NCI-H69 (cell line): ENCODE measurements around the gene PSMA7.
A peak's percentile ranks its signal among the peaks of the same experiment; 100 is the strongest.
"Not testable (repeated sequence)": the region's sequence is repeated elsewhere in the genome, so short reads cannot be mapped to it uniquely, and the experiment has no call there.

Experiments
- DNase-seq: peaks from one replicate; lab custom pipeline; 2025; lab: John Stamatoyannopoulos, UW

PSMA7 gene

GRCh38 chr20:62155428-62156253 is 12.4 kb upstream of the PSMA7 start:
- no peak for DNase-seq

DNA sequence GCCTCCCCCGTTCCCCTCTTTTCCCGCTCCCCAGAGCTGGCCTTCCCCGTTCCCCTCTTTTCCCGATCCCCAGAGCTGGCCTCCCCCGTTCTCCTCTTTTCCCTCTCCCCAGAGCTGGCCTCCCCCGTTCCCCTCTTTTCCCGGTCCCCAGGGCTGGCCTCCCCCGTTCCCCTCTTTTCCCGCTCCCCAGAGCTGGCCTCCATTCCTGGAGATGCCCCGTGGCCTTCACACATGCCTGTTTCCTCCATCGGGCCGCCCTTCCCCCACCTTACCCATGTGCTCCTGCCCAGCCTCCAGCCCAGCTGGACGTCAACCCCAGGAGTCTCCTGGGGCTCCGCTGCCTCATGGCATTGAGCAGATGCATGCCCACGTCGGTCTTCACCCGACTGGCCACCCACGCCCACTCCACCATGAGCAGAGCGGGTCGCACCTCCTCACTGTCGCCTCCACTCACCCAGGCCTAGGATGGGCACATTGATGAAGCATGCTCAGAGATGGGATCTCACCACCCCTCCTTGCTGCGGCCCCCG is 8.7 kb upstream of the PSMA7 start:
- no peak for DNase-seq

DNA sequence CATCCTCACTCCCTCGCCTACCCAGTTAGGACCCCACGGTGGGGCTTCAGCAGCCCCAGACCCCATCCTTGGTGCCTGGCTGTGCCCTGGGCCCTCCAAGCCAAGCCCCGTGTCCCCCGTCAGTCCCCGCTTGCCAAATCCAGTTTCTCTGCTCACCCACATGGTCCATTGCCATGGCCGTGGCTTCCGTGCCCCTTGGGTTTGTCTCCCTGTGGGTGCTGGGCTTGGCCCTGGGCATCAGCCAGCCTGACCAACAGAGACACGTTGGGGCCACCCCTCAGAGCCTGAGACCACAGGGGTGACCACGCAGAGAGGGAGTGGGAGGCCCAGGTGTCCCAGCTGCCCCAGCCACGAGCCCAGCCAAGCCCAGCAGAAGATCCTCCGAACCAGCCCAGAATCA is 8.0 kb upstream of the PSMA7 start:
- no peak for DNase-seq

DNA sequence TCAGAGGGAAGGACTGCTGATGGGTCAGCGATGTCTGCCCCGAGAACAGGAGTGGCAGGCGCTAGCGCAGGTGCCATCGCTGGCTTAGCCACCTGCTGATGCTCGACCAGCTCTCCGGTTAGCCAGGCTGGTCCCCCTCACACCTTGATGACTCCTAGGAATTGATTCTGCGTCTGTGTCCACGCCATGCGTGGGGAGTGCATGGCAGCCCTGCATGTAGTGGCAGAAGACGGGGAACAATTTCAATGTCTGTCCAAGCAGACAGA is 7.0 kb upstream of the PSMA7 start:
- no peak for DNase-seq

GRCh38 chr20:62149532-62150309 is 6.5 kb upstream of the PSMA7 start:
- DNase-seq, result no peak

- DNase-seq, result no peak
These were observed 5.7 kb upstream of the PSMA7 start for GRCh38 chr20:62148908-62149314.

GRCh38 chr20:62148383-62148782 is 5.2 kb upstream of the PSMA7 start:
- not testable (repeated sequence) for DNase-seq

DNA sequence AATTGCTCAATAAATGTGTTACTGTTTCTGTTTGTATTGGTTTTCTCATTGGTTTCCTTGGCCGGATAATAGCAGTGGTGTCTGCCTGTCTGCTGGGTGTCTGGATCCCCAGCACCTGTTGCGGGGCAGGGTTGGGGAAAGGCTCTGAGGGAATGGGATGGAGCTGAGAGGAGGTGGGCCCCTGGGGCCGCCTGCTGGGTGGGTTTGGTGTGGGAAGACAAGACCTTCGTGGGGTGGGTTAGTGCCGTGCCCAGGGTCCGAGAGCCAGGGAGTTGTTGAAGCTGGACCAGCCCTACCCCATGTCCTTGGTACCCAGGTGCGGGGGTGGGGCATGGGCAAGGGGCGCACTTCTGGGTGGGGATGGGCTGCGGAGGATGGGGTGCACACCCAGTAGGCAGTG is 4.3 kb upstream of the PSMA7 start:
- DNase-seq, result no peak

DNA sequence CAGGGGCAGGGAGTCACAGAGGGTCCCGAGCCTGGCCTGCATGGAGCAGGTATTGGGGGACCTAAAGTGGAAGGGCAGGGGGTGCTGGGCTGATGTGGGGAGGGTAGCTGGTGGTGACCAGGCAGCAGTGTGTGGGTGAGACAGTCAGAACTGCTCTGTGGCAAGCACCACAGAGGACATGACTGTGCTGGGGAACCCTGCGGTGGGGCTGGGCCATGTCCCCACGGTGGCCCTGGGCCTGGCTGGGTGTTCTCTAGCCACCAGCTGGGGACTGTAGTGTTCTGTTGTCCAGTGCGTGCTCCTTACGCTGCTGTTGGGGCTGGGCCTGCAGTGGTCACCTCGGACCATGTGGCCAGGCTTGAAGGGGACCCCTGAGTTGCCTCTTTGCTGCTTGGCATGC is 3.9 kb upstream of the PSMA7 start:
- DNase-seq, result no peak

DNA sequence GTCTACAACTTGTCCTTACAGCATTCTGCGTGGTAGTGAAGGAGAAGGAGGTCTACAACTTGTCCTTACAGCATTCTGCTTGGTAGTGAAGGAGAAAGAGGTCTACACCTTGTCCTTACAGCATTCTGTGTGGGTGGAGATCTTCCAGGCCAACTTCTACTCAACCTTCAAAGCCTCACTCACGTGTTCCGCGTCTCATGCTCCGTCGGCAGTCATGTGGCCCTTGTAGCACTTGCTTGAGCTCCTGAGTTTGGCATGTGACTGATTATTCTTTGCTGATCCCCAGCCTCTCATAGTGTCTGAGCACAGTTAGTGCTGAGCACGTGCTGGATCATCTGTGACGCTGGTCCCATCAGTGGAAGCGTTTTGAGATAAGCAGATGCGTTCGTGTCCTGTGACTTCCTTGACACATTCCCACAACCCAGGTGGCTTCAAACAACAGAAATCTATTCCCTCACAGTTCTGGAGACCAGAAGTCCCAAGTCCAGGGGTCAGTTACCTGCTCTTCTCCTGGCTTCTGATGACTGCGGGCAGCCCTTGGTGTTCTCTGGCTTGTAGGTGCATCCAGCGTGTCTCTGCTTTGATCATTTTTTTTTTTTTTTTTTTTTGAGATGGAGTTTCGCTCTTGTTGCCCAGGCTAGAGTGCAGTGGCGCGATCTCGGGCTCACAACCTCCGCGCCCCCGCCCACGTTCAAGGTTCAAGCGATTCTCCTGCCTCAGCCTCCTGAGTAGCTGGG is 3.0 kb upstream of the PSMA7 start:
- no peak for DNase-seq

GRCh38 chr20:62145688-62146018 is 2.5 kb upstream of the PSMA7 start:
- no peak for DNase-seq

DNA sequence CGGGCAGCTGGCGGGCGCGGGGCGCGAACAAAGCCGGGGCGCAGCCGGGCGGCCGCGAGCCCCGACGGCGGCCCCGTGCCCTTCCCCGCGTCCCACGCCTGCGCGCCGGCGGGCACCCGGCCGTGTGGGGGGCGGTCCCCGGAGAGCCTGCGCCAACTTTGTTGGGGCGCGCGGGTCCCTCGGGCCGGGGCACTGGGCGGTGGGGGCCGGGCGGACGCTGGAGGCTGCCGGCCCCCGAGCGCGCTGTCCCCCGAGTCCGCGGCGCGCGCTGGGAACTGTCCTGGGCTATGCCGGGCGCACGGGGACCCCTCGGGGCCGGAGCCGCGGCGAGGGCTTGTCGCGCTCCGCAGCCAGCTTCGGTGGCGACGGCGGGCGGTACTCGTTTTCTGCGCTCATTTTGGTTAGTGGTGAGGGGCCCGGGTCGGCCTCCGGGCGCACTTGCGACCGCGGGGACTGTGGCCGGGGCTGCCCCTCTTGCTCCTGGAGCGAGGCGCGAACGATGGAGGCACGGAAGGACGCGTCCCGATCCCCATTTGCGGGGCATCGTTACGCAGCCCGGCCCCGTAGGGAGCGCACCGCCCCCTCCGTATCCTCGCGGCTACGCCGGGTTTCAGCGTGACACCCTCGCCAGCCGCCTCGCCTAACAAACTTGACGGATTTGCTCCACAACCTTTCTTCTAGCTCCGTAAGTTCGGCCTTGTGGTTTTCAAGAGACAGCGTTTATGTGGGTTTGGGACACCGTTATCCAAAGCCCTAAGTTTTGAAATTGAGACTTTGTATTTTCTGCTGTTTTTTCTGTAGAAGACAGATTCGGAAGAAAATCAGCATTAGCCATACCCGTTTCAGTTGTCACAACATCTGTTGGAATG is 997 bp upstream of the PSMA7 start:
- peak; percentile 37 for DNase-seq

GRCh38 chr20:62142252-62143080 is 728 bp downstream of the PSMA7 start:
- peak; percentile 14 for DNase-seq

- peak; percentile 36 for DNase-seq
These were observed 1.6 kb downstream of the PSMA7 start for GRCh38 chr20:62141397-62142251.

DNA sequence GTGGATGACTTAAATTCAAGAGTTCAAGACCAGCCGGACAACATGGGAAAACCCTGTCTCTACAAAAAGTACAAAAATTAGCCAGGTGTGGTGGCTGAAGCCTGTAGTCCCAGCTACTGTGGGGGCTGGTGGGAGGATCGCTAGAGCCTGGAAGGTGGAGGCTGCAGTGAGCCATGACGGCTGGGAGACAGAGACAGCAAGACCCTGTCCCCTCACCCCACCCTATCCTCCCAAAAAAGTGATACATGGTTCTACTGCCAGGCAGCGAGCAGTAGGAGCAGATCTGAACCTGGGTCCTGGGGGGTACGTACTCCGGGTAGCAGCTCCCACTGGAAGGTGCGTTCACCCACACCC is 2.2 kb downstream of the PSMA7 start:
- DNase-seq, result no peak

DNA sequence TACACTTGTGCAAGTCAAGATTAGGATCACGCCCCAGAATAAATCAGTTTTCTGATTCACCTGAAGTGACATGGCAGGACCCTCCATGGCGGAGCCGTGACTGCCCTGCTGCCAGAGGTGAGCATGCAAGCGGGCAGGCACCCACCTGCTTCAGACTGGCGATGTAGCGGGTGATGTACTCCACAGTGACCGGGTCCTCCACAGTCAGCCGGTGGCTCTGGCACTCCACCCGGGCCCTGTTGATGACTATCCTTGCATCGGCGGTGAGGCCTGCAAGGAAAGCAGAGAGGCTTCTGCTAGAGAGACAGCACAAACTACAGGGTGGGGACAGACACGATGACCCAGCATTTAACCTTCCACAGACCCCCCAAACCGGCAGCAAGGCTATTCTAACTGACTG is 3.6 kb downstream of the PSMA7 start:
- DNase-seq, result no peak

GRCh38 chr20:62138912-62139311 is 4.3 kb downstream of the PSMA7 start:
- DNase-seq, result no peak

DNA sequence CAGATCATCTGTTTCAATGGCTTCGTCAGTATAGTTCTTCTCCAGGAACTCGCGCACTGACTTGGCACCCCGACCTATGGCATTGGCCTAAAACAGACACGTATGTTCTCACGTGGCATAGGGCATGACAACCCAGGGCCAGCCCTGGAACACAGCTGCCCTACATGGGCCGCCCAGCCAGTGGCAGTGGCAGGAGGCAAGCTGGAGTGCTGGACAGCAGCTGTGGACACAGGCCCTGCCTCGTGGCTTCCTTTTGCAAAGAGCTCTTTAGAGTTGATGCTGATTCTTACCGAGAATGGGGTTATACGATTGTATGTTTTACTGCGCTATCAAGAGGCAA is 5.0 kb downstream of the PSMA7 start:
- DNase-seq, result no peak

DNA sequence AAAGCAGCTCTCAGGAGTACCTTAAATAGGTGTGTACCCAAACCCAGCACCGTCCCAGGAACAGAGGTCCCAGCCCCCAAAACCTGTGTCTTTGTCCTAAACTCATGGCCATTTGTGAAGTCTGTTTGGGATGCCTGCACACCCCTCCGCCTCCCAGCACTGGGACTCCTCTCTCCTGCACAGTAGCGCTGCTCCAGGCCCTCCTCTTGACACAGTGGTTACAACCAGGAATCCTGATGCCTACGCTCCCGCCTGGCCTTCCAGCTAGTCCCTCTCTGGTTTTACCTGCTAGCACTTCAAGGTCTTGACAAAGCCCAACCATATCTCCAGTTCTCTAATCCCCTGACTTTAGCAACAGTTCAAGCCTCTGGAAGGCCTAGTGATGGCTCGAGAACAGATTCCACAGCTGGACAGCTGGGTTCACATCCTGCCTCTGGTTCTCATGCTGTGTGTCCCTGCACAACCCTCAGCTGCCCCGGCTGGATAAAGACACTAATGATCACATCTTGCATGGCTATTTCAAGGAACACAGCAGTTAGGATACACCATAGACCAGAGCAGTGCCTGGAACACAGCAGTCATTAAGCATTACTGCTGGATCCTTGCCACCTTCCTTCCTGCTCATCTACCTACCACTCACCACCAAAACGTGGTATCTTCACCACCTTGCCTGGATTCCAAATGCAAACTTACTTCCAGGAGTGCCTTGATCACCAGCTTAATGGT is 5.6 kb downstream of the PSMA7 start:
- no peak for DNase-seq

GRCh38 chr20:62137092-62137384 is 6.2 kb downstream of the PSMA7 start:
- no peak for DNase-seq
